Kidney epithelial cell (primary cell): ENCODE results near the gene MAPK8. TPM values are rescaled to one million over a fixed set of nuclear protein-coding genes. Genes with fewer than 3 reads are reported as not detected.
A peak's percentile ranks its signal among the peaks of the same experiment; 100 is the strongest.
"Not testable (repeated sequence)": the region's sequence is repeated elsewhere in the genome, so short reads cannot be mapped to it uniquely, and the experiment has no call there.

ENCODE experiments used
- DNase-seq: peaks from one replicate; pipeline ENCODE4 v3.0.0-alpha.2; 2010; ENCODE audit warnings: low read depth
- H3K27me3 ChIP-seq: 2 replicates; pipeline ENCODE4 v1.6.0; 2011; ENCODE audit warnings: low read length; ENCODE audit not compliant: control insufficient read depth, insufficient read depth
- H3K36me3 ChIP-seq: 2 replicates; pipeline ENCODE4 v1.5.1; 2011; ENCODE audit warnings: low read length; ENCODE audit not compliant: control insufficient read depth, insufficient read depth
- H3K4me3 ChIP-seq: 2 replicates; pipeline ENCODE4 v1.5.1; 2011; ENCODE audit warnings: low read depth, mild to moderate bottlenecking, control low read depth, low read length
- CTCF ChIP-seq: IDR thresholded peaks from 2 replicates; pipeline ENCODE4 v1.5.1; 2011; ENCODE audit warnings: mild to moderate bottlenecking, moderate library complexity, low read length, control low read depth, inconsistent platforms; ENCODE audit not compliant: insufficient read depth, poor library complexity, severe bottlenecking
- total RNA-seq: library from RNA; depleted of rRNA; stranded (reverse); fragments of >200 nt; gene quantifications from 2 replicates; pipeline ENCODE4 v1.2.3, GENCODE V29; 2015

Gene MAPK8
- total RNA-seq, 1 donor from 2014 or later, result 61.4 TPM

GRCh38 chr10:48343106-48343505, 36.6 kb downstream of the MAPK8 start:
- DNase-seq, result no peak
- Histone ChIP-seq H3K4me3 (no peak overlapping the region), H3K36me3 (no peaks in the 10 kb centered on the region), H3K27me3 (no peaks in the 10 kb centered on the region)
- TF ChIP-seq CTCF, result no peak

- no peak for TF ChIP-seq CTCF
- Histone ChIP-seq H3K4me3 (no peak overlapping the region), H3K36me3 (no peaks in the 10 kb centered on the region), H3K27me3 (no peaks in the 10 kb centered on the region)
- DNase-seq, result no peak
Observed at GRCh38 chr10:48343921-48344598, 37.6 kb downstream of the MAPK8 start.

GRCh38 chr10:48346248-48346647, 39.8 kb downstream of the MAPK8 start:
- H3K36me3 ChIP-seq, DNase-seq, H3K27me3 ChIP-seq, H3K4me3 ChIP-seq: not testable (repeated sequence)
- peak; percentile 3 for TF ChIP-seq CTCF

- DNase-seq, H3K36me3 ChIP-seq, H3K4me3 ChIP-seq, H3K27me3 ChIP-seq: not testable (repeated sequence)
Observed at GRCh38 chr10:48347539-48347938, 41.1 kb downstream of the MAPK8 start.

GRCh38 chr10:48347943-48348342, 41.5 kb downstream of the MAPK8 start:
- not testable (repeated sequence) for DNase-seq, H3K27me3 ChIP-seq, H3K36me3 ChIP-seq

GRCh38 chr10:48353246-48353645, 46.8 kb downstream of the MAPK8 start:
- no peak for DNase-seq
- Histone ChIP-seq H3K27me3 (no peaks in the 10 kb centered on the region), H3K4me3 (no peak overlapping the region), H3K36me3 (no peaks in the 10 kb centered on the region)
- TF ChIP-seq CTCF, result no peak

More at GRCh38 chr10:48347943-48348342, 41.5 kb downstream of the MAPK8 start:
- H3K4me3 ChIP-seq, result not testable (repeated sequence)

- no peak overlapping the region for H3K4me3 ChIP-seq
- no peaks in the 10 kb centered on the region for H3K27me3 ChIP-seq
- H3K36me3 ChIP-seq, result no peaks in the 10 kb centered on the region
- TF ChIP-seq CTCF, result no peak
- no peak for DNase-seq
Observed at GRCh38 chr10:48357631-48358030, 51.2 kb downstream of the MAPK8 start.
